T-helper 2 cell treated with Interferon-gamma antibody and Interleukin-4, amounts not matched to agents 100 ng/mL and 5 ng/mL, for 36 hours (primary cell): ENCODE measurements around the gene FTCD. TPM values are rescaled to one million over a fixed set of nuclear protein-coding genes. Genes with fewer than 3 reads are reported as not detected.
"Not testable (repeated sequence)": the region's sequence is repeated elsewhere in the genome, so short reads cannot be mapped to it uniquely, and the experiment has no call there.

Experiments used
- intact Hi-C: fragments of 100-400 bp; cut with micrococcal nuclease; formaldehyde crosslinking; loops from one replicate; pipeline ENCODE4 v1.15.1; 2023
- total RNA-seq: library from RNA; stranded (reverse); gene quantifications from 2 replicates; pipeline ENCODE4 v1.2.3, GENCODE V29; 2022

FTCD gene
- 0.25 and 0.34 TPM in 2 replicates for total RNA-seq

- intact Hi-C loops = no loop called here
These were observed at the start of gene FTCD for GRCh38 chr21:46155514-46156377. Gene FTCD, minus strand, starts transcription at chr21:46155579. Its CDS starts 56 bp downstream, at chr21:46155523.

GRCh38 chr21:46205166-46205565 is 49.8 kb upstream of the FTCD start:
- intact Hi-C loops = no loop called here

- intact Hi-C loops = no loop called here
These were observed 47.8 kb upstream of the FTCD start for GRCh38 chr21:46203203-46203600.

- intact Hi-C loops = no loop called here
These were observed 47.3 kb upstream of the FTCD start for GRCh38 chr21:46202592-46203202.

- intact Hi-C loops = not testable (repeated sequence)
These were observed 45.8 kb upstream of the FTCD start for GRCh38 chr21:46200877-46201803.

GRCh38 chr21:46199436-46200373 is 44.3 kb upstream of the FTCD start:
- intact Hi-C loops = no loop called here

- intact Hi-C loops = no loop called here
These were observed 41.4 kb upstream of the FTCD start for GRCh38 chr21:46196733-46197132.

- intact Hi-C loops = no loop called here
These were observed 40.3 kb upstream of the FTCD start for GRCh38 chr21:46195595-46196195.

GRCh38 chr21:46194374-46195334 is 39.3 kb upstream of the FTCD start:
- intact Hi-C loops = no loop called here

GRCh38 chr21:46193829-46194373 is 38.5 kb upstream of the FTCD start:
- intact Hi-C loops = no loop called here

GRCh38 chr21:46191686-46192575 is 36.6 kb upstream of the FTCD start:
- intact Hi-C loops = no loop called here

- intact Hi-C loops = no loop called here
These were observed 35.9 kb upstream of the FTCD start for GRCh38 chr21:46191257-46191685.

GRCh38 chr21:46190491-46191131 is 35.2 kb upstream of the FTCD start:
- intact Hi-C loops = no loop called here

GRCh38 chr21:46189959-46190490 is 34.6 kb upstream of the FTCD start:
- intact Hi-C loops = loop anchor here (5.0 kb wide), 1 partner anchor 132 kb away; the partner anchor contains the start of genes C21orf58 and PCNT

- intact Hi-C loops = loop anchor here (5.0 kb wide), 1 partner anchor 133 kb away; the partner anchor contains the start of genes C21orf58 and PCNT
These were observed 34.0 kb upstream of the FTCD start for GRCh38 chr21:46189213-46189958.
